ENCODE data around the gene CAPN12.

Gene CAPN12

GRCh38 chr19:38786572-38787265 lies 42.4 kb upstream of the CAPN12 start:
- TF ChIP-seq FOXM1 (IDR thresholded peaks at IDR 0.05; ENCODE audit: borderline replicate concordance, low read depth) (no peak), TAF1 (IDR thresholded peaks at IDR 0.05; ENCODE audit: low read depth) (no peak), EGR1 (IDR thresholded peaks at IDR 0.05) (no peak)
- TF ChIP-seq, protein P1, sequence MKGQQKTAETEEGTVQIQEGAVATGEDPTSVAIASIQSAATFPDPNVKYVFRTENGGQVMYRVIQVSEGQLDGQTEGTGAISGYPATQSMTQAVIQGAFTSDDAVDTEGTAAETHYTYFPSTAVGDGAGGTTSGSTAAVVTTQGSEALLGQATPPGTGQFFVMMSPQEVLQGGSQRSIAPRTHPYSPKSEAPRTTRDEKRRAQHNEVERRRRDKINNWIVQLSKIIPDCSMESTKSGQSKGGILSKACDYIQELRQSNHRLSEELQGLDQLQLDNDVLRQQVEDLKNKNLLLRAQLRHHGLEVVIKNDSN (IDR thresholded peaks at IDR 0.05), result no peak

GRCh38 chr19:38785187-38785699 lies 41.0 kb upstream of the CAPN12 start:
- TF ChIP-seq, protein P1 (IDR thresholded peaks at IDR 0.05), result no peak
- TF ChIP-seq EP300 (IDR thresholded peaks at IDR 0.05; ENCODE audit: borderline replicate concordance), result no peak

- TF ChIP-seq REST (IDR thresholded peaks at IDR 0.05; ENCODE audit: low read depth), result no peak
- no peak for TF ChIP-seq YY1 (IDR thresholded peaks at IDR 0.05; ENCODE audit: low read depth)
- TF ChIP-seq CEBPB (IDR thresholded peaks at IDR 0.05), result no peak
- no peak for TF ChIP-seq NFIC (IDR thresholded peaks at IDR 0.05)
- TF ChIP-seq, protein P2, sequence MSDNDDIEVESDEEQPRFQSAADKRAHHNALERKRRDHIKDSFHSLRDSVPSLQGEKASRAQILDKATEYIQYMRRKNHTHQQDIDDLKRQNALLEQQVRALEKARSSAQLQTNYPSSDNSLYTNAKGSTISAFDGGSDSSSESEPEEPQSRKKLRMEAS (IDR thresholded peaks at IDR 0.05), result no peak
- no peak for TF ChIP-seq ZBTB7A (IDR thresholded peaks at IDR 0.05; ENCODE audit: low read depth)
- no peak for TF ChIP-seq TEAD4 (IDR thresholded peaks at IDR 0.05)
- TF ChIP-seq, protein P1 (IDR thresholded peaks at IDR 0.05), result no peak
- no peak for TF ChIP-seq EGR1 (IDR thresholded peaks at IDR 0.05)
Measured at GRCh38 chr19:38784224-38784623, 40.0 kb upstream of the CAPN12 start.

DNA sequence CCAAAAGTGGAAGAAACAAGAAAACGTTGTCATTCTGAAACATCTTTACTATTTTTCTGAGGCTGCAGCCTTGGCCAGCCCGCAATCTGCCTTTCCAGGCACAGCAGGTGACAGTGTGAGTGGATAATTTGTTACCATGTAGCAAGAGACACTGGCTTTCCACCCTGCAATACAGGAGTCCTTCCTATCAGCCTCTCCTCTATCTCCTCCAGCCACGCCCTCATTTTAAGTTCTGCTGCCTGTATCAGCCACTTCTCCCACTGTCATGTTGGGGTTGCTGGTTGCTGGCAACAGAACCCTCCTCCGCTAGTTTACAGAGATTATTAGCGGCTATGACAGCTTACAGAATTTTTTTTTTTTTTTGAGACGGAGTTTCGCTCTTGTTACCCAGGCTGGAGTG lies 36.8 kb upstream of the CAPN12 start:
- TF ChIP-seq EP300 (IDR thresholded peaks at IDR 0.05; ENCODE audit: borderline replicate concordance) (no peak), TCF12 (IDR thresholded peaks at IDR 0.05; ENCODE audit: low read depth) (no peak), NFIC (IDR thresholded peaks at IDR 0.05) (no peak), RAD21 (IDR thresholded peaks at IDR 0.05; ENCODE audit: low read depth) (no peak), TEAD4 (IDR thresholded peaks at IDR 0.05) (no peak), ZBTB7A (IDR thresholded peaks at IDR 0.05; ENCODE audit: low read depth) (no peak), YY1 (IDR thresholded peaks at IDR 0.05; ENCODE audit: low read depth) (no peak), TAF1 (IDR thresholded peaks at IDR 0.05; ENCODE audit: low read depth) (no peak), FOXM1 (IDR thresholded peaks at IDR 0.05; ENCODE audit: borderline replicate concordance, low read depth) (no peak)
- TF ChIP-seq, protein P1 (IDR thresholded peaks at IDR 0.05), result no peak

DNA sequence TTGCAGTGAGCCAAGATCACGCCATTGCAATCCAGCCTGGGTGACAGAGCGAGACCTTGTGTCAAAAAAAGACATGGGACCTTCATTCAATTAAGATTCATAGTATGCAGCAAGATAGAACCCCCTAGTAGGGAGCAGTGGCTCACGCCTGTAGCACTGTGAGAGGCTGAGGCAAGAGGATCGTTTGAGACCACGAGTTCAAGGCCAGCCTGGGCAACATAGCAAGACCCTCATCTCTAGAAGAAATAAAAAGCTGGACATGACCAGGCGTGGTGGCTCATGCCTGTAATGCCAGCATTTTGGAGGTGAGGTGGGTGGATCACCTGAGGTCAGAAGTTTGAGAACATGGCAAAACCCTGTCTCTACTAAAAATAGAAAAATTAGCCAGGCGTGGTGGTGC lies 36.2 kb upstream of the CAPN12 start:
- TF ChIP-seq RAD21 (IDR thresholded peaks at IDR 0.05; ENCODE audit: low read depth) (no peak), CREB1 (IDR thresholded peaks at IDR 0.05; ENCODE audit: low read depth) (no peak), TCF12 (IDR thresholded peaks at IDR 0.05; ENCODE audit: low read depth) (no peak), FOXM1 (IDR thresholded peaks at IDR 0.05; ENCODE audit: borderline replicate concordance, low read depth) (no peak), REST (IDR thresholded peaks at IDR 0.05; ENCODE audit: low read depth) (no peak), EGR1 (IDR thresholded peaks at IDR 0.05) (no peak)
- TF ChIP-seq, protein P2 (IDR thresholded peaks at IDR 0.05), result no peak
- TF ChIP-seq, protein P1 (IDR thresholded peaks at IDR 0.05), result no peak

Measured in Ishikawa (cell line).